Esophagus mucosa (tissue), 1 donor: ENCODE results near the gene HYPK. TPM values are rescaled to one million over a fixed set of nuclear protein-coding genes. Genes with fewer than 3 reads are reported as not detected.

Source experiments
- ATAC-seq: fragments of 200-7000 bp; cut with Tn5 transposase; one replicate; pipeline ENCODE4 v1.9.1; 2020
- total RNA-seq: library from RNA; stranded (reverse); gene quantifications from one replicate; pipeline ENCODE4 v1.2.4, GENCODE V29; 2023
- donor health status: DM: yes; HTN: yes; CAD: no.

HYPK gene
- total RNA-seq, 1 donor from 2014 or later: 14.0 TPM

DNA sequence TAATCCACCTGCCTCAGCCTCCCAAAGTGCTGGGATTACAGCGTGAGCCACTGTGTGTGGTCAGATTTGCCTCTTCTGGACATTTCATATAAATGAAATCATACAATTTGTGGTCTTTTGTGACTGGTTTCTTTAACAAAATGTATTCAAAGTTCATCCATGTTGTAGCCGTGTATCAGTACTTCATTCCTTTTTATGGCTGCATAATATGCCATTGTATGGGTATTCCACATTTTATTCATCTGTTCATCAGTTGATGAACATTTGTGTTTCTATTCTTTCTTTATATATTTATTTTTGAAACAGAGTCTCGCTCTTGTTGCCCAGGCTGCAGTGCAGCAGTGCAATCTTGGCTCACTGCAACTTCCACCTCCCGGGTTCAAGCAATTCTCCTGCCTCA lies 52.2 kb downstream of the HYPK start:
- no peak for ATAC-seq

Other genes starting within 250 kb of the HYPK start
- gene PPIP5K1, start 210.4 kb upstream of the HYPK start, total RNA-seq: 27.3 TPM
- 50.7 TPM for gene CKMT1B, start 206.6 kb upstream of the HYPK start, total RNA-seq
- gene STRC, start 181.8 kb upstream of the HYPK start, total RNA-seq: not detected
- 3.5 TPM for gene CATSPER2, start 151.8 kb upstream of the HYPK start, total RNA-seq
- 63.2 TPM for gene CKMT1A, start 106.7 kb upstream of the HYPK start, total RNA-seq
- 209 TPM for gene PDIA3, start 54.2 kb upstream of the HYPK start, total RNA-seq
- gene ELL3, start 23.6 kb upstream of the HYPK start, total RNA-seq: 12.7 TPM
- 616 TPM for gene SERF2, start 8.3 kb upstream of the HYPK start, total RNA-seq
- 0.36 TPM for gene SERINC4, start 379 bp upstream of the HYPK start, total RNA-seq
- gene MFAP1, start 24.1 kb downstream of the HYPK start, total RNA-seq: 15.1 TPM
- gene WDR76, start 26.4 kb downstream of the HYPK start, total RNA-seq: 10.4 TPM